Endothelial cell of umbilical vein (primary cell): ENCODE data around the gene TMEM97. TPM values are rescaled to one million over a fixed set of nuclear protein-coding genes. Genes with fewer than 3 reads are reported as not detected.

Experiments used
- BruUV-seq: library from RNA; stranded (reverse); fragments of 400-500 nt; replicated peaks from 2 replicates; lab custom pipeline; 2021; lab: Mats Ljungman, UMichigan
- CTCF ChIA-PET: fragments of 300-600, 350-600 bp; sonication (Branson Sonifier 250); formaldehyde crosslinking; loops from one replicate; lab custom pipeline; 2021; ENCODE audit warnings: antibody characterized with exemption, inconsistent platforms; lab: Charles Lee
- POLR2A ChIA-PET: fragments of 300-600, 350-600 bp; sonication (Branson Sonifier 250); formaldehyde crosslinking; loops from one replicate; lab custom pipeline; 2021; ENCODE audit warnings: antibody characterized with exemption, inconsistent platforms; lab: Charles Lee
- DNase-seq: peaks from one replicate; pipeline ENCODE4 v3.0.0-alpha.2; 2011; ENCODE audit warnings: low read depth, low spot score
- FAIRE-seq: peaks from 2 replicates; lab custom pipeline; 2011; peaks lifted over from hg19 to GRCh38; lab: Jason Lieb, UNC
- H2AFZ ChIP-seq: 2 replicates; pipeline ENCODE4 v1.6.0; 2012; ENCODE audit warnings: low read depth, low read length, control low read depth, inconsistent platforms
- H3K27ac ChIP-seq: 2 replicates; pipeline ENCODE4 v1.5.1; 2011; ENCODE audit warnings: low read depth, mild to moderate bottlenecking, control low read depth, low read length, moderate library complexity; ENCODE audit not compliant: insufficient read depth
- H3K27me3 ChIP-seq, 2 experiments: 2 replicates each; pipeline versions ENCODE4 v1.6.0 to v1.6.1; 2011; ENCODE audit warnings: low read length in 2 of 2, mixed read lengths in 1 of 2; ENCODE audit not compliant: control insufficient read depth in 2 of 2, insufficient read depth in 2 of 2
- H3K36me3 ChIP-seq, 2 experiments: 2 replicates in 1 of 2; 3 replicates in 1 of 2; pipeline ENCODE4 v1.5.1; 2011; ENCODE audit warnings: low read length in 2 of 2, mild to moderate bottlenecking in 1 of 2, moderate library complexity in 1 of 2; ENCODE audit not compliant: control insufficient read depth in 2 of 2, insufficient read depth in 2 of 2; ENCODE audit errors: extremely low read depth in 1 of 2
- H3K4me1 ChIP-seq: 3 replicates; pipeline ENCODE4 v1.5.1; 2011; ENCODE audit warnings: mild to moderate bottlenecking, low read length; ENCODE audit not compliant: control insufficient read depth, insufficient read depth; ENCODE audit errors: extremely low read depth
- H3K4me2 ChIP-seq: 2 replicates; pipeline ENCODE4 v1.6.1; 2011; ENCODE audit warnings: low read length, control low read depth, mixed read lengths; ENCODE audit not compliant: insufficient read depth
- H3K4me3 ChIP-seq, 3 experiments: fragments of 200-600 bp in 1 of 3; sonication (generic), shearing (Covaris generic) in 1 of 3; replicated peaks in 1 of 3; 2 replicates each; pipeline ENCODE4 v1.5.1; 2011 to 2016; ENCODE audit warnings: control low read depth in 3 of 3, low read length in 3 of 3, mild to moderate bottlenecking in 2 of 3, inconsistent platforms in 1 of 3, low read depth in 1 of 3, moderate library complexity in 1 of 3; ENCODE audit not compliant: insufficient read depth in 1 of 3
- H3K79me2 ChIP-seq: 2 replicates; pipeline ENCODE4 v1.6.0; 2012; ENCODE audit warnings: low read length, inconsistent platforms; ENCODE audit not compliant: control insufficient read depth, insufficient read depth
- H3K9ac ChIP-seq: replicated peaks from 2 replicates; pipeline ENCODE3; 2011; ENCODE audit warnings: low read length, control low read depth; ENCODE audit not compliant: insufficient read depth; ENCODE audit errors: extremely low read depth
- H3K9me1 ChIP-seq: replicated peaks from 3 replicates; pipeline ENCODE4 v1.6.0; 2011; ENCODE audit warnings: mild to moderate bottlenecking, low read length; ENCODE audit not compliant: control insufficient read depth, insufficient read depth; ENCODE audit errors: extremely low read depth
- H3K9me3 ChIP-seq: replicated peaks from 2 replicates; pipeline ENCODE4 v1.5.1; 2012; ENCODE audit warnings: low read length, inconsistent platforms; ENCODE audit not compliant: control insufficient read depth, insufficient read depth
- H4K20me1 ChIP-seq: replicated peaks from 2 replicates; pipeline ENCODE3; 2011; ENCODE audit warnings: mild to moderate bottlenecking, low read length; ENCODE audit not compliant: control insufficient read depth, insufficient read depth; ENCODE audit errors: extremely low read depth
- EZH2 ChIP-seq: IDR thresholded peaks from 2 replicates; pipeline ENCODE4 v1.6.1; 2012; ENCODE audit warnings: borderline replicate concordance, low read depth, mild to moderate bottlenecking, moderate library complexity, low read length, inconsistent platforms; ENCODE audit not compliant: severe bottlenecking
- FOS ChIP-seq: IDR thresholded peaks from 2 replicates; pipeline ENCODE4 v1.6.1; 2011; ENCODE audit warnings: mild to moderate bottlenecking, low read length, moderate library complexity, borderline replicate concordance; ENCODE audit not compliant: insufficient read depth
- GATA2 ChIP-seq: IDR thresholded peaks from 2 replicates; pipeline ENCODE4 v1.7.0; 2011; ENCODE audit warnings: low read depth, mild to moderate bottlenecking, moderate library complexity, mixed read lengths, low read length; ENCODE audit not compliant: insufficient read length, insufficient read depth
- JUN ChIP-seq: IDR thresholded peaks from 2 replicates; pipeline ENCODE4 v1.6.1; 2011; ENCODE audit warnings: borderline replicate concordance, low read depth; ENCODE audit not compliant: insufficient read length, insufficient read depth
- MYC ChIP-seq: IDR thresholded peaks from one replicate; pipeline ENCODE4 v1.6.1; 2011; ENCODE audit warnings: mild to moderate bottlenecking, low read depth, low read length
- POLR2A ChIP-seq: IDR thresholded peaks from 2 replicates; pipeline ENCODE4 v1.6.1; 2012; ENCODE audit warnings: low read depth, mild to moderate bottlenecking, control low read depth, low read length
- POLR2AphosphoS5 ChIP-seq: IDR thresholded peaks from 2 replicates; pipeline ENCODE4 v1.6.1; 2012; ENCODE audit warnings: low read depth, mild to moderate bottlenecking, control low read depth, low read length, moderate library complexity; ENCODE audit not compliant: insufficient read depth
- dilution Hi-C: fragments of 300-500 bp; cut with MboI; formaldehyde crosslinking; loops from one replicate; pipeline ENCODE4 v1.15.0; 2019; ENCODE audit warnings: low sequenced_read_pairs; ENCODE audit not compliant: extremely low pct_ligation_motif_present
- intact Hi-C: fragments of 100-400 bp; cut with micrococcal nuclease; formaldehyde crosslinking; loops from one replicate; pipeline ENCODE4 v1.10.0; 2022
- polyA plus RNA-seq, 4 experiments: library from polyadenylated mRNA; depleted of rRNA in 3 of 4; stranded (reverse) in 3 of 4; unstranded in 1 of 4; fragments of >200 nt; gene quantifications; 2 replicates each; pipeline versions ENCODE4 v1.2.1 to v1.2.3, GENCODE V29; 2011 to 2012; ENCODE audit warnings: missing spikeins in 1 of 4
- total RNA-seq: library from RNA; stranded (reverse); gene quantifications from 2 replicates; pipeline ENCODE4 v1.2.3, GENCODE V29; 2021
- TF ChIP-seq, protein P1 (sequence below): IDR thresholded peaks from 2 replicates; pipeline ENCODE4 v1.6.1; 2011; ENCODE audit not compliant: insufficient read depth, insufficient read length
- TF ChIP-seq, protein P2 (sequence below), 2 donors: IDR thresholded peaks; 1 replicate in 1 of 2; 2 replicates in 1 of 2; pipeline ENCODE4 v1.5.1; 2011; ENCODE audit warnings: low read length in 2 of 2, mild to moderate bottlenecking in 2 of 2, moderate library complexity in 2 of 2, control low read depth in 1 of 2, inconsistent platforms in 1 of 2, low read depth in 1 of 2; ENCODE audit not compliant: insufficient read depth in 1 of 2; ENCODE audit errors: extremely low read depth in 1 of 2

The TMEM97 gene
- total and polyA plus RNA-seq, 2 donors (not counting 3 experiments of a cell fraction or from before 2014, with no cell fraction given) = 27.0 to 43.5 TPM

DNA sequence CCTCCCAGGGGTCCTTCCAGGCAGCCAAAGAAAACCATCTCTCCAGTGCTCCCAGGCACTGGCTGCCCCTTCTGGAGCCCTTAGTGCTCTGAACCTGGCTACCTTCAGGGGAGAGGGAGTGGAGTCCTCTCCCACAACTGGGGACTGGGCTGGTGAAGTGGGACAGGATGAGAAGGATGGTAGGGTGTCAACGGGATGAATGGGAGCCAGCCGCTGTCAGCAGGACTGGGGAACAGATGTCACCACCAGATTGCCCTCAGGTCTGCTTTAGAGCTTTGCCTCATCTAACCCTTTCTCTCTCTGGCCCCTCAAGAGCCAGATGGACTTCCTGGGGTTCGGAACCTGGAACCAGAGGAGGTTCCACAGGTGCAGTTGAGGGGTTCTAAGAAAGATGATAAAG is 46.5 kb downstream of the TMEM97 start:
- BruUV-seq = no TSS peak
- no peak overlapping the region for H3K9ac ChIP-seq
- no peaks in the 10 kb centered on the region for H3K79me2 ChIP-seq
- H3K27ac ChIP-seq = no peak overlapping the region
- no peak for DNase-seq
- dilution Hi-C loops = no loop called here
- POLR2A ChIA-PET = interaction anchor here (1.2 kb wide), 1 partner anchor 8 kb away, joined by 4 read pairs; the partner anchor contains the start of gene POLDIP2
- H3K4me2 ChIP-seq = no peak overlapping the region
- H4K20me1 ChIP-seq = no peaks in the 10 kb centered on the region
- H3K36me3 ChIP-seq = peaks cover 11 to 18% of the 10 kb centered on the region in 2 experiments
- no peaks in the 10 kb centered on the region for H3K9me3 ChIP-seq
- H3K4me1 ChIP-seq = no peaks in the 10 kb centered on the region
- H3K9me1 ChIP-seq = no peaks in the 10 kb centered on the region
- CTCF ChIA-PET = interaction anchor here (1.8 kb wide), 1 partner anchor 51 kb away, joined by 5 read pairs; no protein-coding TSS in a partner anchor
- no peak overlapping the region for H3K4me3 ChIP-seq
- intact Hi-C loops = no loop called here
- TF ChIP-seq JUN (no peak), POLR2A (no peak)
- TF ChIP-seq, protein P1, sequence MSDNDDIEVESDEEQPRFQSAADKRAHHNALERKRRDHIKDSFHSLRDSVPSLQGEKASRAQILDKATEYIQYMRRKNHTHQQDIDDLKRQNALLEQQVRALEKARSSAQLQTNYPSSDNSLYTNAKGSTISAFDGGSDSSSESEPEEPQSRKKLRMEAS = no peak
- H3K27me3 ChIP-seq = no peaks in the 10 kb centered on the region
- no peak for FAIRE-seq
- no peak overlapping the region for H2AFZ ChIP-seq

DNA sequence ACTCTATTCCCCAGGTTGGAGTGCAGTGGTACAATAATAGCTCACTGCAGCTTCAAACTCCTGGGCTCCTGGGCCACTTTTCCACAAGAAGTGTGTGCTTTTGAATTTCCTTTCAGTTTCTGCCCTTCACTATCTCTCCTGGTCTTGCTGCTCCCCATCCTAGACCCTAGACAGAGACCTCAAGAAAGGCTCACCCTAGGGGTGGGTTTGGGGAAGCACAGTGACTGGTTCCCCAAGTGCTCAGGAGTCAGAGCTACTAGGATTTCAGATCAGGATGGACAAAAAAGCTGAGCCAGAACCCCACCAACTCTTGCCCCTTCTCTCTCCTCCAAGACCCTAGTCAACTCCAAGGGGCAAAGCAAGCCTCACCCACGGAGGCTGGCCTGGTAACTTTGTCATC is 47.6 kb downstream of the TMEM97 start:
- Histone ChIP-seq H3K79me2 (no peaks in the 10 kb centered on the region), H2AFZ (no peak overlapping the region), H3K4me1 (peaks cover 5% of the 10 kb centered on the region), H3K4me2 (no peak overlapping the region), H3K4me3 (no peak overlapping the region), H3K27me3 (no peaks in the 10 kb centered on the region), H3K9me1 (no peaks in the 10 kb centered on the region), H3K9ac (no peak overlapping the region), H3K9me3 (no peaks in the 10 kb centered on the region), H3K27ac (no peak overlapping the region), H3K36me3 (peaks cover 3 to 12% of the 10 kb centered on the region in 2 experiments), H4K20me1 (no peaks in the 10 kb centered on the region)
- dilution Hi-C loops (no loop called here), intact Hi-C loops (no loop called here)
- ChIA-PET CTCF (interaction anchor here (0.6 to 1.8 kb wide), 4 partner anchors 9 to 50 kb away, joined by 3 to 8 read pairs (median 4); partner anchors contain the start of gene POLDIP2), POLR2A (interaction anchor here (1.1 to 1.2 kb wide), 2 partner anchors 9 to 31 kb away, joined by 3 to 4 read pairs; partner anchors contain the start of genes POLDIP2 and TNFAIP1)
- DNase-seq (no peak), FAIRE-seq (no peak)
- BruUV-seq = no TSS peak
- TF ChIP-seq JUN (no peak), MYC (no peak), GATA2 (no peak), FOS (no peak), POLR2A (no peak), EZH2 (no peak), POLR2AphosphoS5 (no peak)
- TF ChIP-seq, protein P1 = no peak
- TF ChIP-seq, protein P2, sequence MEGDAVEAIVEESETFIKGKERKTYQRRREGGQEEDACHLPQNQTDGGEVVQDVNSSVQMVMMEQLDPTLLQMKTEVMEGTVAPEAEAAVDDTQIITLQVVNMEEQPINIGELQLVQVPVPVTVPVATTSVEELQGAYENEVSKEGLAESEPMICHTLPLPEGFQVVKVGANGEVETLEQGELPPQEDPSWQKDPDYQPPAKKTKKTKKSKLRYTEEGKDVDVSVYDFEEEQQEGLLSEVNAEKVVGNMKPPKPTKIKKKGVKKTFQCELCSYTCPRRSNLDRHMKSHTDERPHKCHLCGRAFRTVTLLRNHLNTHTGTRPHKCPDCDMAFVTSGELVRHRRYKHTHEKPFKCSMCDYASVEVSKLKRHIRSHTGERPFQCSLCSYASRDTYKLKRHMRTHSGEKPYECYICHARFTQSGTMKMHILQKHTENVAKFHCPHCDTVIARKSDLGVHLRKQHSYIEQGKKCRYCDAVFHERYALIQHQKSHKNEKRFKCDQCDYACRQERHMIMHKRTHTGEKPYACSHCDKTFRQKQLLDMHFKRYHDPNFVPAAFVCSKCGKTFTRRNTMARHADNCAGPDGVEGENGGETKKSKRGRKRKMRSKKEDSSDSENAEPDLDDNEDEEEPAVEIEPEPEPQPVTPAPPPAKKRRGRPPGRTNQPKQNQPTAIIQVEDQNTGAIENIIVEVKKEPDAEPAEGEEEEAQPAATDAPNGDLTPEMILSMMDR (IDR thresholded peaks at IDR 0.05; ENCODE audit: extremely low read depth in 1 of 2, insufficient read depth in 1 of 2, low read depth in 1 of 2, low read length in 2 of 2) = no peak
